Effector memory CD8-positive, alpha-beta T cell (primary cell): ENCODE measurements around the gene MPZL3.

Experiments used
- ATAC-seq: fragments of 150-1000 bp; cut with Tn5 transposase; replicated peaks from 2 replicates; pipeline ENCODE4 v1.10.0; 2021; ENCODE audit warnings: mild to moderate bottlenecking, moderate library complexity
- DNase-seq, 3 experiments: peaks; one replicate each; pipeline ENCODE4 v3.0.0; 2021
- H3K27ac Mint-ChIP-seq, 2 donors: one replicate each; pipeline ENCODE4 v1.8.0; 2022; ENCODE audit warnings: mild to moderate bottlenecking in 2 of 2, mixed read lengths in 2 of 2, moderate library complexity in 2 of 2
- H3K27me3 Mint-ChIP-seq, 2 donors: one replicate each; pipeline ENCODE4 v1.8.0; 2022; ENCODE audit warnings: mixed read lengths in 2 of 2
- H3K36me3 Mint-ChIP-seq: one replicate; pipeline ENCODE4 v1.8.0; 2022; ENCODE audit warnings: mild to moderate bottlenecking, moderate library complexity, mixed read lengths; ENCODE audit not compliant: insufficient read depth
- H3K4me1 Mint-ChIP-seq, 2 donors: one replicate each; pipeline ENCODE4 v1.8.0; 2022; ENCODE audit warnings: low read depth in 2 of 2, mixed read lengths in 2 of 2
- H3K4me3 Mint-ChIP-seq, 2 donors: one replicate each; pipeline ENCODE4 v1.8.0; 2022; ENCODE audit warnings: mild to moderate bottlenecking in 2 of 2, mixed read lengths in 2 of 2, moderate library complexity in 2 of 2
- H3K9me3 Mint-ChIP-seq, 2 donors: one replicate each; pipeline ENCODE4 v1.8.0; 2022; ENCODE audit warnings: mixed read lengths in 2 of 2

MPZL3 gene

GRCh38 chr11:118222437-118222836 is 29.7 kb downstream of the MPZL3 start:
- DNase-seq (no peak), ATAC-seq (no peak)
- Mint-ChIP-seq H3K4me3 (peak overlapping the region; percentile 84 to 88), H3K9me3 (no peaks in the 10 kb centered on the region), H3K36me3 (peaks cover 23% of the 10 kb centered on the region), H3K27me3 (no peaks in the 10 kb centered on the region), H3K4me1 (peaks cover 71 to 79% of the 10 kb centered on the region in 2 donors), H3K27ac (peak overlapping the region; percentile 85 to 94)

GRCh38 chr11:118221419-118221818 is 30.7 kb downstream of the MPZL3 start:
- peaks cover 15% of the 10 kb centered on the region for H3K36me3 Mint-ChIP-seq
- peak overlapping the region; percentile 84 to 88 for H3K4me3 Mint-ChIP-seq
- H3K9me3 Mint-ChIP-seq = no peaks in the 10 kb centered on the region
- peak overlapping the region; percentile 85 to 94 for H3K27ac Mint-ChIP-seq
- DNase-seq (no peak), ATAC-seq (no peak)
- peaks cover 66 to 79% of the 10 kb centered on the region in 2 donors for H3K4me1 Mint-ChIP-seq
- no peaks in the 10 kb centered on the region for H3K27me3 Mint-ChIP-seq

- H3K4me3 Mint-ChIP-seq = peak overlapping the region; percentile 76 to 88
- DNase-seq (no peak), ATAC-seq (no peak)
- peaks cover 21% of the 10 kb centered on the region for H3K36me3 Mint-ChIP-seq
- peak overlapping the region; percentile 85 to 94 for H3K27ac Mint-ChIP-seq
- no peaks in the 10 kb centered on the region for H3K9me3 Mint-ChIP-seq
- H3K4me1 Mint-ChIP-seq = peaks cover 59 to 80% of the 10 kb centered on the region in 2 donors
- no peaks in the 10 kb centered on the region for H3K27me3 Mint-ChIP-seq
Observed at GRCh38 chr11:118219732-118220131, 32.4 kb downstream of the MPZL3 start.

GRCh38 chr11:118219244-118219643 is 32.9 kb downstream of the MPZL3 start:
- H3K4me1 Mint-ChIP-seq = peaks cover 58 to 81% of the 10 kb centered on the region in 2 donors
- DNase-seq (no peak), ATAC-seq (no peak)
- no peaks in the 10 kb centered on the region for H3K9me3 Mint-ChIP-seq
- peak overlapping the region; percentile 76 to 88 for H3K4me3 Mint-ChIP-seq
- no peaks in the 10 kb centered on the region for H3K27me3 Mint-ChIP-seq
- H3K36me3 Mint-ChIP-seq = peaks cover 17% of the 10 kb centered on the region
- H3K27ac Mint-ChIP-seq = peak overlapping the region; percentile 85 to 94

- peak; percentile 29 for ATAC-seq
- H3K27me3 Mint-ChIP-seq = no peaks in the 10 kb centered on the region
- peak overlapping the region; percentile 76 to 88 for H3K4me3 Mint-ChIP-seq
- no peaks in the 10 kb centered on the region for H3K9me3 Mint-ChIP-seq
- peaks cover 61 to 83% of the 10 kb centered on the region in 2 donors for H3K4me1 Mint-ChIP-seq
- no peak for DNase-seq
- H3K27ac Mint-ChIP-seq = peak overlapping the region; percentile 87 to 94
- peaks cover 22% of the 10 kb centered on the region for H3K36me3 Mint-ChIP-seq
Observed at GRCh38 chr11:118217575-118217974, 34.6 kb downstream of the MPZL3 start.

GRCh38 chr11:118216621-118217481 is 35.3 kb downstream of the MPZL3 start:
- ATAC-seq (peak; percentile 83), DNase-seq (peak; percentile 34 to 39 (median 38))
- Mint-ChIP-seq H3K9me3 (no peaks in the 10 kb centered on the region), H3K27me3 (no peaks in the 10 kb centered on the region), H3K36me3 (peaks cover 29% of the 10 kb centered on the region), H3K4me3 (peak overlapping the region; percentile 76 to 88), H3K4me1 (peaks cover 61 to 81% of the 10 kb centered on the region in 2 donors), H3K27ac (peak overlapping the region; percentile 87 to 94)

- peak overlapping the region; percentile 76 to 88 for H3K4me3 Mint-ChIP-seq
- H3K4me1 Mint-ChIP-seq = peaks cover 60 to 79% of the 10 kb centered on the region in 2 donors
- no peaks in the 10 kb centered on the region for H3K9me3 Mint-ChIP-seq
- ATAC-seq (no peak), DNase-seq (no peak)
- peaks cover 39% of the 10 kb centered on the region for H3K36me3 Mint-ChIP-seq
- H3K27ac Mint-ChIP-seq = peak overlapping the region; percentile 87 to 94
- no peaks in the 10 kb centered on the region for H3K27me3 Mint-ChIP-seq
Observed at GRCh38 chr11:118215765-118216164, 36.4 kb downstream of the MPZL3 start.

GRCh38 chr11:118215262-118215661 is 36.9 kb downstream of the MPZL3 start:
- H3K36me3 Mint-ChIP-seq = peaks cover 44% of the 10 kb centered on the region
- H3K4me1 Mint-ChIP-seq = peaks cover 61 to 74% of the 10 kb centered on the region in 2 donors
- peak overlapping the region; percentile 87 to 94 for H3K27ac Mint-ChIP-seq
- H3K9me3 Mint-ChIP-seq = no peaks in the 10 kb centered on the region
- no peaks in the 10 kb centered on the region for H3K27me3 Mint-ChIP-seq
- ATAC-seq (peak; percentile 62), DNase-seq (no peak)
- H3K4me3 Mint-ChIP-seq = peak overlapping the region; percentile 76 to 88

- H3K27ac Mint-ChIP-seq = peak overlapping the region; percentile 87 to 94
- no peaks in the 10 kb centered on the region for H3K9me3 Mint-ChIP-seq
- H3K4me3 Mint-ChIP-seq = peak overlapping the region; percentile 76 to 88
- DNase-seq = no peak
- no peaks in the 10 kb centered on the region for H3K27me3 Mint-ChIP-seq
- H3K4me1 Mint-ChIP-seq = peaks cover 55 to 65% of the 10 kb centered on the region in 2 donors
- H3K36me3 Mint-ChIP-seq = peaks cover 52% of the 10 kb centered on the region
- ATAC-seq = no peak
Observed at GRCh38 chr11:118214210-118214914, 37.8 kb downstream of the MPZL3 start.

- DNase-seq = no peak
- H3K27ac Mint-ChIP-seq = peak overlapping the region; percentile 72 to 94
- no peaks in the 10 kb centered on the region for H3K27me3 Mint-ChIP-seq
- H3K4me1 Mint-ChIP-seq = peaks cover 50 to 61% of the 10 kb centered on the region in 2 donors
- no peaks in the 10 kb centered on the region for H3K9me3 Mint-ChIP-seq
- peaks cover 58% of the 10 kb centered on the region for H3K36me3 Mint-ChIP-seq
- peak overlapping the region; percentile 76 to 88 for H3K4me3 Mint-ChIP-seq
- no peak for ATAC-seq
Observed at GRCh38 chr11:118213781-118214180, 38.4 kb downstream of the MPZL3 start.

- ATAC-seq (no peak), DNase-seq (no peak)
- Mint-ChIP-seq H3K4me3 (peak overlapping the region; percentile 76 to 88), H3K4me1 (peaks cover 46 to 56% of the 10 kb centered on the region in 2 donors), H3K27me3 (no peaks in the 10 kb centered on the region), H3K27ac (peak overlapping the region; percentile 72 to 94), H3K9me3 (no peaks in the 10 kb centered on the region), H3K36me3 (peaks cover 58% of the 10 kb centered on the region)
Observed at GRCh38 chr11:118213201-118213600, 39.0 kb downstream of the MPZL3 start.

GRCh38 chr11:118212781-118213191 is 39.4 kb downstream of the MPZL3 start:
- DNase-seq (no peak), ATAC-seq (no peak)
- peak overlapping the region; percentile 72 to 94 for H3K27ac Mint-ChIP-seq
- H3K4me1 Mint-ChIP-seq = peaks cover 45 to 52% of the 10 kb centered on the region in 2 donors
- H3K27me3 Mint-ChIP-seq = no peaks in the 10 kb centered on the region
- no peaks in the 10 kb centered on the region for H3K9me3 Mint-ChIP-seq
- peaks cover 55% of the 10 kb centered on the region for H3K36me3 Mint-ChIP-seq
- peak overlapping the region in 1 of 2 donors; percentile 88 for H3K4me3 Mint-ChIP-seq

GRCh38 chr11:118212131-118212725 is 39.9 kb downstream of the MPZL3 start:
- Mint-ChIP-seq H3K9me3 (no peaks in the 10 kb centered on the region), H3K27me3 (no peaks in the 10 kb centered on the region), H3K27ac (peak overlapping the region; percentile 31 to 32), H3K4me1 (peaks cover 47% of the 10 kb centered on the region in 2 donors), H3K4me3 (no peak overlapping the region), H3K36me3 (peaks cover 57% of the 10 kb centered on the region)
- DNase-seq = no peak
- no peak for ATAC-seq
